GM23248 (cell line): ENCODE data around the gene OSBPL7. TPM values are rescaled to one million over a fixed set of nuclear protein-coding genes. Genes with fewer than 3 reads are reported as not detected.

ENCODE experiments used
- DNase-seq: peaks from one replicate; pipeline ENCODE4 v3.0.0-alpha.2; 2015
- H2AFZ ChIP-seq: fragments of 200-600 bp; sonication (generic); 2 replicates; pipeline ENCODE4 v1.6.1; 2016; ENCODE audit warnings: antibody characterized with exemption
- H3F3A ChIP-seq: fragments of 200-600 bp; sonication (generic); 2 replicates; pipeline ENCODE4 v1.6.1; 2016; ENCODE audit warnings: mild to moderate bottlenecking, antibody characterized with exemption, mixed run types; ENCODE audit not compliant: insufficient read depth
- H3K27ac ChIP-seq: fragments of 200-600 bp; sonication (generic); 2 replicates; pipeline ENCODE4 v1.5.1; 2016; ENCODE audit warnings: mild to moderate bottlenecking
- H3K27me3 ChIP-seq: fragments of 200-600 bp; sonication (generic); replicated peaks from 2 replicates; pipeline ENCODE4 v1.6.1; 2016; ENCODE audit warnings: mild to moderate bottlenecking; ENCODE audit not compliant: insufficient read depth
- H3K36me3 ChIP-seq: fragments of 200-600 bp; sonication (generic); 2 replicates; pipeline ENCODE4 v1.6.1; 2016; ENCODE audit warnings: low read depth, mild to moderate bottlenecking
- H3K4me1 ChIP-seq: fragments of 200-600 bp; sonication (generic); 2 replicates; pipeline ENCODE4 v1.6.1; 2016; ENCODE audit warnings: mild to moderate bottlenecking; ENCODE audit not compliant: insufficient read depth
- H3K4me2 ChIP-seq: fragments of 200-600 bp; sonication (generic); one replicate; pipeline ENCODE4 v1.6.1; 2016; ENCODE audit warnings: mild to moderate bottlenecking; ENCODE audit not compliant: unreplicated experiment
- H3K4me3 ChIP-seq: fragments of 200-600 bp; sonication (generic); 2 replicates; pipeline ENCODE4 v1.5.1; 2016; ENCODE audit warnings: mild to moderate bottlenecking
- H3K79me2 ChIP-seq: fragments of 200-600 bp; sonication (generic); 2 replicates; pipeline ENCODE4 v1.6.1; 2016; ENCODE audit warnings: mild to moderate bottlenecking; ENCODE audit not compliant: insufficient read depth
- H3K9ac ChIP-seq: fragments of 200-600 bp; sonication (generic); 2 replicates; pipeline ENCODE4 v1.6.1; 2016; ENCODE audit warnings: mild to moderate bottlenecking
- H3K9me2 ChIP-seq: fragments of 200-600 bp; sonication (generic); 2 replicates; pipeline ENCODE4 v1.6.1; 2016; ENCODE audit warnings: mixed run types, mild to moderate bottlenecking, moderate library complexity; ENCODE audit not compliant: insufficient read depth
- H3K9me3 ChIP-seq: fragments of 200-600 bp; sonication (generic); one replicate; pipeline ENCODE4 v1.6.1; 2017; ENCODE audit warnings: low read depth
- H4K20me1 ChIP-seq: fragments of 200-600 bp; sonication (generic); 2 replicates; pipeline ENCODE4 v1.6.0; 2016; ENCODE audit not compliant: insufficient read depth
- EZH2 ChIP-seq: fragments of 200-600 bp; sonication (generic); IDR thresholded peaks from 2 replicates; pipeline ENCODE4 v1.6.1; 2018; ENCODE audit warnings: antibody characterized with exemption, mild to moderate bottlenecking; ENCODE audit not compliant: insufficient read depth, poor library complexity, severe bottlenecking
- EZH2phosphoT487 ChIP-seq: fragments of 200-600 bp; sonication (generic); IDR thresholded peaks from 2 replicates; pipeline ENCODE4 v1.6.1; 2018; ENCODE audit warnings: antibody characterized with exemption, moderate library complexity, mild to moderate bottlenecking, low read depth; ENCODE audit not compliant: insufficient read depth
- WGBS, 2 experiments: methylation state at CpG; one replicate each; pipeline ENCODE4 v1.1.6; 2015 to 2017; ENCODE audit warnings: low lambda C conversion rate in 2 of 2, low coverage in 1 of 2; ENCODE audit errors: missing lambda C conversion rate in 2 of 2; 5-methylcytosine and 5-hydroxymethylcytosine counted together
- in situ Hi-C: fragments of 300-500 bp; cut with MboI; formaldehyde crosslinking; loops from 2 replicates; pipeline ENCODE4 v1.15.0; 2020
- polyA plus RNA-seq: library from polyadenylated mRNA; unstranded; fragments of >200 nt; fragmentation: Nextera tagmentation; extraction: Ambion mirVana; gene quantifications from 2 replicates; pipeline ENCODE4 v1.2.1, GENCODE V29; 2016
- total RNA-seq: library from RNA; depleted of rRNA; stranded (reverse); fragments of >200 nt; shearing (Covaris generic); gene quantifications from 2 replicates; pipeline ENCODE4 v1.2.3, GENCODE V29; 2014; rRNA removed

Gene OSBPL7
- total and polyA plus RNA-seq, 2 experiments from 2014 or later = 2.0 to 5.0 TPM

GRCh38 chr17:47760409-47761140 is 61.0 kb downstream of the OSBPL7 start:
- Histone ChIP-seq H3K4me2 (no peak overlapping the region), H3K4me1 (0 out of 2 replicates have a peak, but pooled peaks cover 4% of the 10 kb centered on the region), H3K36me3 (no peaks in the 10 kb centered on the region), H3K27ac (no peak overlapping the region), H3K27me3 (no peaks in the 10 kb centered on the region), H3F3A (no peaks in the 10 kb centered on the region), H2AFZ (no peak overlapping the region), H3K79me2 (no peaks in the 10 kb centered on the region), H3K4me3 (no peak overlapping the region), H3K9me3 (no peaks in the 10 kb centered on the region), H3K9ac (no peak overlapping the region), H3K9me2 (no peaks in the 10 kb centered on the region), H4K20me1 (no peaks in the 10 kb centered on the region)
- WGBS, 2 experiments = 39 to 45% methylated on average over 5 of the region's 5 CpGs
- no peak for TF ChIP-seq EZH2phosphoT487
- TF ChIP-seq EZH2 = no peak
- in situ Hi-C loops = no loop called here
- DNase-seq = no peak

GRCh38 chr17:47757386-47757785 is 64.2 kb downstream of the OSBPL7 start:
- 0 to 7% methylated on average over 1 of the region's 1 CpG for whole genome bisulfite sequencing, 2 experiments
- H4K20me1 ChIP-seq = no peaks in the 10 kb centered on the region
- in situ Hi-C loops = no loop called here

More at GRCh38 chr17:47757386-47757785, 64.2 kb downstream of the OSBPL7 start:
- 0 out of 2 replicates have a peak, but pooled peaks cover 4% of the 10 kb centered on the region for H3K4me1 ChIP-seq
- H3K27me3 ChIP-seq = no peaks in the 10 kb centered on the region; the same call in 1 of the 2 replicates
- no peak overlapping the region for H3K4me3 ChIP-seq
- no peaks in the 10 kb centered on the region for H3K9me3 ChIP-seq
- no peaks in the 10 kb centered on the region for H3K79me2 ChIP-seq
- H3K4me2 ChIP-seq = no peak overlapping the region
- no peaks in the 10 kb centered on the region for H3K36me3 ChIP-seq
- H3F3A ChIP-seq = no peaks in the 10 kb centered on the region
- no peak for TF ChIP-seq EZH2phosphoT487
- TF ChIP-seq EZH2 = no peak
- H3K9ac ChIP-seq = no peak overlapping the region
- peak; percentile 44 for DNase-seq
- H2AFZ ChIP-seq = no peak overlapping the region
- no peak overlapping the region for H3K27ac ChIP-seq
- no peaks in the 10 kb centered on the region for H3K9me2 ChIP-seq

Other genes starting within 250 kb of the OSBPL7 start
- 421 and 423 TPM in 2 replicates for gene KPNB1, start 171.9 kb downstream of the OSBPL7 start, total RNA-seq
- 54.5 and 59.5 TPM in 2 replicates for gene KPNB1, start 171.9 kb downstream of the OSBPL7 start, polyA plus RNA-seq
- gene TBKBP1, start 127.6 kb downstream of the OSBPL7 start, total RNA-seq = 12.3 and 25.8 TPM in 2 replicates
- 1.1 and 1.2 TPM in 2 replicates for gene TBKBP1, start 127.6 kb downstream of the OSBPL7 start, polyA plus RNA-seq
- not detected in 2 replicates for gene TBX21, start 88.6 kb downstream of the OSBPL7 start, total RNA-seq
- gene TBX21, start 88.6 kb downstream of the OSBPL7 start, polyA plus RNA-seq = not detected in 2 replicates
- gene MRPL10, start 9.7 kb upstream of the OSBPL7 start, total RNA-seq = 24.8 and 37.3 TPM in 2 replicates
- gene MRPL10, start 9.7 kb upstream of the OSBPL7 start, polyA plus RNA-seq = 30.6 and 35.1 TPM in 2 replicates
- gene LRRC46, start 9.9 kb upstream of the OSBPL7 start, total RNA-seq = not detected in 2 replicates
- gene LRRC46, start 9.9 kb upstream of the OSBPL7 start, polyA plus RNA-seq = 0.82 and 0.95 TPM in 2 replicates
- 36.3 and 41.2 TPM in 2 replicates for gene SCRN2, start 19.5 kb upstream of the OSBPL7 start, total RNA-seq
- 38.6 and 39.5 TPM in 2 replicates for gene SCRN2, start 19.5 kb upstream of the OSBPL7 start, polyA plus RNA-seq
- not detected in 2 replicates for gene SP6, start 29.4 kb upstream of the OSBPL7 start, total RNA-seq
- not detected in 2 replicates for gene SP6, start 29.4 kb upstream of the OSBPL7 start, polyA plus RNA-seq
- 2.5 and 3.2 TPM in 2 replicates for gene SP2, start 74.4 kb upstream of the OSBPL7 start, total RNA-seq
- gene SP2, start 74.4 kb upstream of the OSBPL7 start, polyA plus RNA-seq = 13.6 and 14.2 TPM in 2 replicates
- 44.7 and 53.7 TPM in 2 replicates for gene PNPO, start 119.8 kb upstream of the OSBPL7 start, total RNA-seq
- 20.0 and 22.7 TPM in 2 replicates for gene PNPO, start 119.8 kb upstream of the OSBPL7 start, polyA plus RNA-seq
- gene PRR15L, start 136.1 kb upstream of the OSBPL7 start, total RNA-seq = not detected in 2 replicates
- gene PRR15L, start 136.1 kb upstream of the OSBPL7 start, polyA plus RNA-seq = 0.16 TPM in 1 of 2 replicates, not detected in the other
- gene CDK5RAP3, start 149.3 kb upstream of the OSBPL7 start, total RNA-seq = 61.7 and 80.8 TPM in 2 replicates
- 81.6 and 92.2 TPM in 2 replicates for gene CDK5RAP3, start 149.3 kb upstream of the OSBPL7 start, polyA plus RNA-seq
- gene COPZ2, start 216.0 kb upstream of the OSBPL7 start, total RNA-seq = 148 and 179 TPM in 2 replicates
- gene COPZ2, start 216.0 kb upstream of the OSBPL7 start, polyA plus RNA-seq = 399 and 401 TPM in 2 replicates
- gene NFE2L1, start 226.6 kb upstream of the OSBPL7 start, total RNA-seq = 65.6 and 66.4 TPM in 2 replicates
- 28.0 and 31.4 TPM in 2 replicates for gene NFE2L1, start 226.6 kb upstream of the OSBPL7 start, polyA plus RNA-seq